ENCODE measurements around the gene CIZ1. TPM values are rescaled to one million over a fixed set of nuclear protein-coding genes. Genes with fewer than 3 reads are reported as not detected.

CIZ1 gene
- total and polyA plus RNA-seq, 8 donors, result 56.5 to 87.9 (median 77.4) TPM

GRCh38 chr9:128123451-128124080, 67.8 kb downstream of the CIZ1 start:
- WGBS, 2 donors, result 91 to 92% methylated on average over 21 of the region's 21 CpGs
- intact Hi-C loops (cut with DNase I), result no loop called here
- Histone ChIP-seq H3K27me3 (no peaks in the 10 kb centered on the region), H3K4me3 (no peak overlapping the region), H3K9me3 (no peaks in the 10 kb centered on the region), H3K4me1 (peaks cover 0 to 28% (median 12%) of the 10 kb centered on the region in 3 donors), H3K36me3 (peaks cover 0 to 25% (median 12%) of the 10 kb centered on the region in 3 donors), H3K27ac (no peak overlapping the region)
- ATAC-seq, result no peak
- FAIRE-seq, result no peak
- DNase-seq, result peak in 3 of 6 donors; percentile 31 to 59 (median 51)
- no peak for TF ChIP-seq CTCF (IDR thresholded peaks at IDR 0.05)

GRCh38 chr9:128122809-128123175, 68.6 kb downstream of the CIZ1 start:
- FAIRE-seq (no peak), DNase-seq (peak in 2 of 6 donors; percentile 38 to 69), ATAC-seq (no peak)
- Histone ChIP-seq H3K27me3 (no peaks in the 10 kb centered on the region), H3K36me3 (peaks cover 0 to 25% (median 12%) of the 10 kb centered on the region in 3 donors), H3K27ac (no peak overlapping the region), H3K4me3 (no peak overlapping the region), H3K4me1 (peaks cover 0 to 28% (median 12%) of the 10 kb centered on the region in 3 donors), H3K9me3 (no peaks in the 10 kb centered on the region)
- intact Hi-C loops (cut with DNase I), result no loop called here
- TF ChIP-seq CTCF (IDR thresholded peaks at IDR 0.05), result no peak
- 94 to 95% methylated on average over 24 of the region's 24 CpGs for WGBS, 2 donors

- Histone ChIP-seq H3K36me3 (peaks cover 0 to 25% (median 12%) of the 10 kb centered on the region in 3 donors), H3K4me3 (no peak overlapping the region), H3K27ac (no peak overlapping the region), H3K4me1 (peaks cover 0 to 28% (median 12%) of the 10 kb centered on the region in 3 donors), H3K9me3 (no peaks in the 10 kb centered on the region), H3K27me3 (no peaks in the 10 kb centered on the region)
- DNase-seq (peak in 4 of 6 donors; percentile 23 to 64 (median 52)), FAIRE-seq (no peak), ATAC-seq (no peak)
- intact Hi-C loops (cut with DNase I), result no loop called here
- no peak for TF ChIP-seq CTCF (IDR thresholded peaks at IDR 0.05)
- WGBS, 2 donors, result 88% methylated on average over 27 of the region's 27 CpGs
Observed at GRCh38 chr9:128121924-128122808, 69.2 kb downstream of the CIZ1 start.

GRCh38 chr9:128121466-128121810, 69.9 kb downstream of the CIZ1 start:
- no peaks in the 10 kb centered on the region for H3K9me3 ChIP-seq
- DNase-seq (peak in 1 of 6 donors; percentile 16), FAIRE-seq (no peak), ATAC-seq (no peak)
- H3K27me3 ChIP-seq, result no peaks in the 10 kb centered on the region
- H3K36me3 ChIP-seq, result peaks cover 0 to 25% (median 12%) of the 10 kb centered on the region in 3 donors
- H3K4me1 ChIP-seq, result peaks cover 0 to 23% (median 12%) of the 10 kb centered on the region in 3 donors
- H3K4me3 ChIP-seq, result no peak overlapping the region
- no peak overlapping the region for H3K27ac ChIP-seq
- TF ChIP-seq CTCF (IDR thresholded peaks at IDR 0.05), result no peak
- intact Hi-C loops (cut with DNase I), result no loop called here
- WGBS, 2 donors, result 94 to 96% methylated on average over 5 of the region's 5 CpGs

Data from pancreas (tissue), 10 donors.